HepG2 (cell line): ENCODE measurements around the gene RNASE7. TPM values are rescaled to one million over a fixed set of nuclear protein-coding genes. Genes with fewer than 3 reads are reported as not detected.

ENCODE experiments used
- EHMT2 ChIP-seq: fragments of 200-600 bp; sonication (generic); IDR thresholded peaks from 2 replicates; pipeline ENCODE4 v1.7.0; 2017; ENCODE audit warnings: antibody characterized with exemption, low read depth, low read length, borderline replicate concordance
- NCOR1 ChIP-seq: fragments of 200-600 bp; sonication (generic); IDR thresholded peaks from 2 replicates; pipeline ENCODE4 v1.7.0; 2017; ENCODE audit warnings: antibody characterized with exemption, low read length, borderline replicate concordance
- POLR2G ChIP-seq: fragments of 200-400 bp; formaldehyde crosslinking; IDR thresholded peaks from 2 replicates; pipeline ENCODE4 v1.6.1; 2018; ENCODE audit warnings: mild to moderate bottlenecking, low read depth, low read length, moderate library complexity
- REPIN1 ChIP-seq: sonication (generic); formaldehyde crosslinking; IDR thresholded peaks from 2 replicates; pipeline ENCODE4 v1.8.0; 2022; ENCODE audit warnings: missing genetic modification reagents, low read depth, mild to moderate bottlenecking, borderline replicate concordance
- ZBTB38 ChIP-seq: sonication (generic); formaldehyde crosslinking; IDR thresholded peaks from 2 replicates; pipeline ENCODE4 v1.5.1; 2020; ENCODE audit warnings: mild to moderate bottlenecking, missing genetic modification reagents
- polyA plus RNA-seq, 8 experiments: library from polyadenylated mRNA; depleted of rRNA in 3 of 8; stranded (reverse) in 7 of 8; unstranded in 1 of 8; fragments of >200 nt; fragmentation: Illumina TruSeq in 4 of 8; extraction: Trizol in 4 of 8; gene quantifications; 2 replicates each; pipeline versions ENCODE4 v1.2.1 to v1.2.3, GENCODE V29; 2011 to 2016; ENCODE audit warnings: low read depth in 4 of 8, missing spikeins in 1 of 8, mixed read lengths in 1 of 8; ENCODE audit not compliant: insufficient read depth in 1 of 8
- total RNA-seq, 5 experiments: library from RNA; depleted of rRNA; stranded (reverse); fragments of >200 nt; fragmentation: Illumina TruSeq; extraction: Trizol; gene quantifications; 2 replicates each; pipeline ENCODE4 v1.2.3, GENCODE V29; 2016; ENCODE audit warnings: low read depth in 1 of 5
- TF ChIP-seq, protein P1 (sequence below): sonication (generic); formaldehyde crosslinking; IDR thresholded peaks from 2 replicates; pipeline ENCODE4 v1.5.0; 2020; ENCODE audit warnings: mild to moderate bottlenecking, missing genetic modification reagents, moderate library complexity
- TF ChIP-seq, protein P2 (sequence below): sonication (generic); formaldehyde crosslinking; IDR thresholded peaks from 2 replicates; pipeline ENCODE4 v1.5.0; 2020; ENCODE audit warnings: missing genetic modification reagents, mild to moderate bottlenecking, borderline replicate concordance
- TF ChIP-seq, protein P3 (sequence below): sonication (generic); formaldehyde crosslinking; IDR thresholded peaks from 2 replicates; pipeline ENCODE4 v1.4.0; 2020; ENCODE audit warnings: missing genetic modification reagents
- TF ChIP-seq, protein P4 (sequence below): IDR thresholded peaks from 2 replicates; pipeline ENCODE4 v1.6.1; 2012; ENCODE audit warnings: low read depth, low read length, improper control_type of control experiment
- TF ChIP-seq, protein P5 (sequence below): IDR thresholded peaks from 2 replicates; pipeline ENCODE4 v1.6.1; 2016; ENCODE audit warnings: missing compliant biosample characterization, missing genetic modification reagents, borderline replicate concordance

The RNASE7 gene
- total and polyA plus RNA-seq, 2 of the 13 experiments (the other 11 are each of a cell fraction or from before 2014, with no cell fraction given) = 0.04 TPM; not detected in 1

DNA sequence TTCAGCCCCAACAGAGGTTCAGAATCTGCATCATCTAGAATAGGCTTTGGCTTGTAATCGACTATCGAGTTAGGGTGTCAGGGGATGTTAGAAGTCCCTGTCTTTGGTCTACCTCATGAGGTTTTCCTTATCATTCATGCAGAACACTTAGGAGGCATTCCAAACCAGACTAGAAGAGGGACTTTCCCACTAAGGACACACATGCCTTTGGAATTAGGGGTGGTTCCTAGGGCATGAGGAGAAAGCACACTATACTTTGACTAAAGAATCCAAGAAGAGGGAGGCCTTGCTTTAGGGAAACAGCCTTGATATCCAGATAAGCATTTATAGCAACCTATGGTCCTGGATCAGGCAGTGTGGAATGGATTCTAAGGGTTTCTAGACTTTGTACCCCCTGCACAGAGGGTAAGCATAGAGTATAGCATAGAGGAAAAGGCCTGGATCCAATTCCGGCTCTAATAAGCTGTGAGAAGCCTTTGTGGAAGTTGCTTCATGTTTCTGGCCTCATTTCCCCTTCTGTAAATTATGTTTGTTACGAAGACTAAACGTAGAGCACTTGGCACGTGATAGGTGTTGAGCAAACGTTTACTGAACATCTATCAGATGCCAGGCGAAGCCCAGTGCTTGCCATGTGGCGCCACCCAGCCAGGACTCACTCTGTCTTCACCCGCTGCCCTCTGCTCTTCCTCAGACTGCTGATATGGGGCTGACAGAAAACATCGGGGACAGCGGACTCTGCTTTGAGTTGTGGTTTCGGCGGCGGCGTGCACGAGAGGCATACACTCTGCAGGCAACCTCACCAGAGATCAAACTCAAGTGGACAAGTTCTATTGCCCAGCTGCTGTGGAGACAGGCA, 43.1 kb downstream of the RNASE7 start (continued):
- TF ChIP-seq EHMT2 = no peak
- TF ChIP-seq, protein P1, sequence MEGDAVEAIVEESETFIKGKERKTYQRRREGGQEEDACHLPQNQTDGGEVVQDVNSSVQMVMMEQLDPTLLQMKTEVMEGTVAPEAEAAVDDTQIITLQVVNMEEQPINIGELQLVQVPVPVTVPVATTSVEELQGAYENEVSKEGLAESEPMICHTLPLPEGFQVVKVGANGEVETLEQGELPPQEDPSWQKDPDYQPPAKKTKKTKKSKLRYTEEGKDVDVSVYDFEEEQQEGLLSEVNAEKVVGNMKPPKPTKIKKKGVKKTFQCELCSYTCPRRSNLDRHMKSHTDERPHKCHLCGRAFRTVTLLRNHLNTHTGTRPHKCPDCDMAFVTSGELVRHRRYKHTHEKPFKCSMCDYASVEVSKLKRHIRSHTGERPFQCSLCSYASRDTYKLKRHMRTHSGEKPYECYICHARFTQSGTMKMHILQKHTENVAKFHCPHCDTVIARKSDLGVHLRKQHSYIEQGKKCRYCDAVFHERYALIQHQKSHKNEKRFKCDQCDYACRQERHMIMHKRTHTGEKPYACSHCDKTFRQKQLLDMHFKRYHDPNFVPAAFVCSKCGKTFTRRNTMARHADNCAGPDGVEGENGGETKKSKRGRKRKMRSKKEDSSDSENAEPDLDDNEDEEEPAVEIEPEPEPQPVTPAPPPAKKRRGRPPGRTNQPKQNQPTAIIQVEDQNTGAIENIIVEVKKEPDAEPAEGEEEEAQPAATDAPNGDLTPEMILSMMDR (CRISPR knock-in tag) = 0 out of 2 replicates have a peak, but pooled peaks have one; percentile 4
- TF ChIP-seq, protein P2, sequence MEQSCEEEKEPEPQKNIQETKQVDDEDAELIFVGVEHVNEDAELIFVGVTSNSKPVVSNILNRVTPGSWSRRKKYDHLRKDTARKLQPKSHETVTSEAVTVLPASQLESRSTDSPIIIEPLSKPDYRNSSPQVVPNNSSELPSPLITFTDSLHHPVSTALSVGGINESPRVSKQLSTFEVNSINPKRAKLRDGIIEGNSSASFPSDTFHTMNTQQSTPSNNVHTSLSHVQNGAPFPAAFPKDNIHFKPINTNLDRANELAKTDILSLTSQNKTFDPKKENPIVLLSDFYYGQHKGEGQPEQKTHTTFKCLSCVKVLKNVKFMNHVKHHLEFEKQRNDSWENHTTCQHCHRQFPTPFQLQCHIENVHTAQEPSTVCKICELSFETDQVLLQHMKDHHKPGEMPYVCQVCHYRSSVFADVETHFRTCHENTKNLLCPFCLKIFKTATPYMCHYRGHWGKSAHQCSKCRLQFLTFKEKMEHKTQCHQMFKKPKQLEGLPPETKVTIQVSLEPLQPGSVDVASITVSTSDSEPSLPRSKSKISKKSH (CRISPR knock-in tag) = peak; percentile 53; the same call in 1 of the 2 replicates
- peak; percentile 47; the same call in 1 of the 2 replicates for TF ChIP-seq ZBTB38 (CRISPR knock-in tag)
- TF ChIP-seq POLR2G = peak; percentile 15; the same call in 1 of the 2 replicates
- TF ChIP-seq REPIN1 = no peak
- TF ChIP-seq, protein P3, sequence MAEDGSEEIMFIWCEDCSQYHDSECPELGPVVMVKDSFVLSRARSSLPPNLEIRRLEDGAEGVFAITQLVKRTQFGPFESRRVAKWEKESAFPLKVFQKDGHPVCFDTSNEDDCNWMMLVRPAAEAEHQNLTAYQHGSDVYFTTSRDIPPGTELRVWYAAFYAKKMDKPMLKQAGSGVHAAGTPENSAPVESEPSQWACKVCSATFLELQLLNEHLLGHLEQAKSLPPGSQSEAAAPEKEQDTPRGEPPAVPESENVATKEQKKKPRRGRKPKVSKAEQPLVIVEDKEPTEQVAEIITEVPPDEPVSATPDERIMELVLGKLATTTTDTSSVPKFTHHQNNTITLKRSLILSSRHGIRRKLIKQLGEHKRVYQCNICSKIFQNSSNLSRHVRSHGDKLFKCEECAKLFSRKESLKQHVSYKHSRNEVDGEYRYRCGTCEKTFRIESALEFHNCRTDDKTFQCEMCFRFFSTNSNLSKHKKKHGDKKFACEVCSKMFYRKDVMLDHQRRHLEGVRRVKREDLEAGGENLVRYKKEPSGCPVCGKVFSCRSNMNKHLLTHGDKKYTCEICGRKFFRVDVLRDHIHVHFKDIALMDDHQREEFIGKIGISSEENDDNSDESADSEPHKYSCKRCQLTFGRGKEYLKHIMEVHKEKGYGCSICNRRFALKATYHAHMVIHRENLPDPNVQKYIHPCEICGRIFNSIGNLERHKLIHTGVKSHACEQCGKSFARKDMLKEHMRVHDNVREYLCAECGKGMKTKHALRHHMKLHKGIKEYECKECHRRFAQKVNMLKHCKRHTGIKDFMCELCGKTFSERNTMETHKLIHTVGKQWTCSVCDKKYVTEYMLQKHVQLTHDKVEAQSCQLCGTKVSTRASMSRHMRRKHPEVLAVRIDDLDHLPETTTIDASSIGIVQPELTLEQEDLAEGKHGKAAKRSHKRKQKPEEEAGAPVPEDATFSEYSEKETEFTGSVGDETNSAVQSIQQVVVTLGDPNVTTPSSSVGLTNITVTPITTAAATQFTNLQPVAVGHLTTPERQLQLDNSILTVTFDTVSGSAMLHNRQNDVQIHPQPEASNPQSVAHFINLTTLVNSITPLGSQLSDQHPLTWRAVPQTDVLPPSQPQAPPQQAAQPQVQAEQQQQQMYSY (CRISPR knock-in tag) = peak; percentile 94
- TF ChIP-seq, protein P4, sequence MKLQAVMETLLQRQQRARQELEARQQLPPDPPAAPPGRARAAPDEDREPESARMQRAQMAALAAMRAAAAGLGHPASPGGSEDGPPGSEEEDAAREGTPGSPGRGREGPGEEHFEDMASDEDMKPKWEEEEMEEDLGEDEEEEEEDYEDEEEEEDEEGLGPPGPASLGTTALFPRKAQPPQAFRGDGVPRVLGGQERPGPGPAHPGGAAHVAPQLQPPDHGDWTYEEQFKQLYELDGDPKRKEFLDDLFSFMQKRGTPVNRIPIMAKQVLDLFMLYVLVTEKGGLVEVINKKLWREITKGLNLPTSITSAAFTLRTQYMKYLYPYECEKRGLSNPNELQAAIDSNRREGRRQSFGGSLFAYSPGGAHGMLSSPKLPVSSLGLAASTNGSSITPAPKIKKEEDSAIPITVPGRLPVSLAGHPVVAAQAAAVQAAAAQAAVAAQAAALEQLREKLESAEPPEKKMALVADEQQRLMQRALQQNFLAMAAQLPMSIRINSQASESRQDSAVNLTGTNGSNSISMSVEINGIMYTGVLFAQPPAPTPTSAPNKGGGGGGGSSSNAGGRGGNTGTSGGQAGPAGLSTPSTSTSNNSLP = peak; percentile 70
- TF ChIP-seq, protein P5, sequence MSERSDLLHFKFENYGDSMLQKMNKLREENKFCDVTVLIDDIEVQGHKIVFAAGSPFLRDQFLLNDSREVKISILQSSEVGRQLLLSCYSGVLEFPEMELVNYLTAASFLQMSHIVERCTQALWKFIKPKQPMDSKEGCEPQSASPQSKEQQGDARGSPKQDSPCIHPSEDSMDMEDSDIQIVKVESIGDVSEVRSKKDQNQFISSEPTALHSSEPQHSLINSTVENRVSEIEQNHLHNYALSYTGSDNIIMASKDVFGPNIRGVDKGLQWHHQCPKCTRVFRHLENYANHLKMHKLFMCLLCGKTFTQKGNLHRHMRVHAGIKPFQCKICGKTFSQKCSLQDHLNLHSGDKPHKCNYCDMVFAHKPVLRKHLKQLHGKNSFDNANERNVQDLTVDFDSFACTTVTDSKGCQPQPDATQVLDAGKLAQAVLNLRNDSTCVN = no peak
- TF ChIP-seq NCOR1 = no peak
